Thyroid gland (tissue), 4 donors: ENCODE measurements around the gene CA5A. TPM values are rescaled to one million over a fixed set of nuclear protein-coding genes. Genes with fewer than 3 reads are reported as not detected.
"Not testable (repeated sequence)": the region's sequence is repeated elsewhere in the genome, so short reads cannot be mapped to it uniquely, and the experiment has no call there.

Experiments used
- DNase-seq, 2 donors: peaks; one replicate each; pipeline ENCODE4 v3.0.0-alpha.2; 2019
- H3K27ac ChIP-seq, 3 donors: fragments of 200-600 bp; sonication (generic); 1 replicate in 2 of 3; 2 replicates in 1 of 3; pipeline ENCODE4 v1.5.1; 2016 to 2019; ENCODE audit warnings: mild to moderate bottlenecking in 1 of 3, moderate library complexity in 1 of 3
- H3K27me3 ChIP-seq: fragments of 200-600 bp; sonication (generic); one replicate; pipeline ENCODE4 v1.5.1; 2019
- H3K36me3 ChIP-seq, 2 donors: fragments of 200-600 bp; sonication (generic); one replicate each; pipeline ENCODE4 v1.5.1; 2016 to 2019
- H3K4me1 ChIP-seq, 2 donors: fragments of 200-600 bp; sonication (generic); one replicate each; pipeline ENCODE4 v1.5.1; 2017 to 2019
- H3K4me3 ChIP-seq, 3 donors: fragments of 200-600 bp; sonication (generic); replicated peaks in 1 of 3; 1 replicate in 2 of 3; 2 replicates in 1 of 3; pipeline ENCODE4 v1.5.1; 2016; ENCODE audit warnings: mild to moderate bottlenecking in 1 of 3
- H3K9me3 ChIP-seq: fragments of 200-600 bp; sonication (generic); one replicate; pipeline ENCODE4 v1.5.1; 2017
- CTCF ChIP-seq, 6 experiments: fragments of 200-600 bp in 3 of 6; fragments of 450-650 bp in 3 of 6; sonication (generic) in 3 of 6; IDR thresholded peaks; one replicate each; pipeline ENCODE4 v1.5.1; 2016 to 2019; ENCODE audit warnings: antibody characterized with exemption in 6 of 6, mild to moderate bottlenecking in 2 of 6, inconsistent platforms in 1 of 6, moderate library complexity in 1 of 6
- POLR2A ChIP-seq, 2 donors: fragments of 450-650 bp; IDR thresholded peaks; one replicate each; pipeline ENCODE4 v1.6.1; 2017; ENCODE audit warnings: antibody characterized with exemption in 2 of 2, mild to moderate bottlenecking in 2 of 2, moderate library complexity in 1 of 2
- WGBS, 2 donors: methylation state at CpG; one replicate each; pipeline ENCODE4 v1.1.5; 2017; 5-methylcytosine and 5-hydroxymethylcytosine counted together
- intact Hi-C: fragments of 100-400 bp; cut with DNase I; formaldehyde crosslinking; loops from one replicate; pipeline ENCODE4 v1.15.1; 2023
- total RNA-seq, 4 donors: library from RNA; depleted of rRNA; stranded (reverse); fragments of >200 nt; gene quantifications; one replicate each; pipeline ENCODE4 v1.2.3, GENCODE V29; 2016

The CA5A gene
- total RNA-seq, 4 donors from 2014 or later, result not detected

- Histone ChIP-seq H3K9me3 (no peaks in the 10 kb centered on the region), H3K36me3 (no peaks in the 10 kb centered on the region), H3K4me3 (no peak overlapping the region), H3K27ac (no peak overlapping the region), H3K4me1 (peaks cover 0 to 10% of the 10 kb centered on the region in 2 donors), H3K27me3 (no peaks in the 10 kb centered on the region)
- WGBS, 2 donors, result 89 to 92% methylated on average over 29 of the region's 29 CpGs
- no peak for DNase-seq
- intact Hi-C loops, result no loop called here
- TF ChIP-seq POLR2A (IDR thresholded peaks at IDR 0.05), result no peak
- TF ChIP-seq CTCF (IDR thresholded peaks at IDR 0.05), result no peak
These were observed 53.8 kb downstream of the CA5A start for GRCh38 chr16:87882436-87883019.

- Histone ChIP-seq H3K27ac (no peak overlapping the region), H3K4me3 (no peak overlapping the region), H3K36me3 (no peaks in the 10 kb centered on the region), H3K4me1 (peaks cover 0 to 10% of the 10 kb centered on the region in 2 donors), H3K27me3 (no peaks in the 10 kb centered on the region), H3K9me3 (no peaks in the 10 kb centered on the region)
- DNase-seq, result no peak
- intact Hi-C loops, result no loop called here
- no peak for TF ChIP-seq POLR2A (IDR thresholded peaks at IDR 0.05)
- 54 to 64% methylated on average over 24 of the region's 24 CpGs for WGBS, 2 donors
These were observed 54.8 kb downstream of the CA5A start for GRCh38 chr16:87881324-87882200.

- Histone ChIP-seq H3K27me3 (no peaks in the 10 kb centered on the region), H3K4me1 (peaks cover 0 to 5% of the 10 kb centered on the region in 2 donors), H3K4me3 (no peak overlapping the region), H3K27ac (no peak overlapping the region), H3K36me3 (no peaks in the 10 kb centered on the region), H3K9me3 (no peaks in the 10 kb centered on the region)
- no peak for TF ChIP-seq CTCF (IDR thresholded peaks at IDR 0.05)
- TF ChIP-seq POLR2A (IDR thresholded peaks at IDR 0.05), result no peak
- 52 to 68% methylated on average over 14 to 17 of the region's 17 CpGs for WGBS, 2 donors
- intact Hi-C loops, result no loop called here
- DNase-seq, result no peak
These were observed 56.1 kb downstream of the CA5A start for GRCh38 chr16:87880117-87880696.

- H3K9me3 ChIP-seq, intact Hi-C loops, H3K36me3 ChIP-seq, H3K4me3 ChIP-seq, H3K4me1 ChIP-seq, H3K27me3 ChIP-seq, H3K27ac ChIP-seq, DNase-seq: not testable (repeated sequence)
- WGBS, 2 donors, result 89 to 91% methylated on average over 5 of the region's 5 CpGs
These were observed 56.8 kb downstream of the CA5A start for GRCh38 chr16:87879411-87880013.

- intact Hi-C loops, result no loop called here
- Histone ChIP-seq H3K4me1 (no peaks in the 10 kb centered on the region), H3K27ac (no peak overlapping the region), H3K9me3 (no peaks in the 10 kb centered on the region), H3K27me3 (no peaks in the 10 kb centered on the region), H3K36me3 (no peaks in the 10 kb centered on the region), H3K4me3 (no peak overlapping the region)
- WGBS, 2 donors, result 75 to 76% methylated on average over 5 of the region's 5 CpGs
- DNase-seq, result no peak
- TF ChIP-seq CTCF (IDR thresholded peaks at IDR 0.05), result no peak
These were observed 57.6 kb downstream of the CA5A start for GRCh38 chr16:87878704-87879103.
